Stimulated activated CD8-positive, alpha-beta memory T cell treated with anti-CD3 and anti-CD28 coated beads, Interleukin-7, amount 100 ng/mL, for 4 hours (primary cell): ENCODE measurements around the gene DLL3.
"Not testable (repeated sequence)": the region's sequence is repeated elsewhere in the genome, so short reads cannot be mapped to it uniquely, and the experiment has no call there.

Experiments used
- DNase-seq, 2 donors: peaks; one replicate each; pipeline ENCODE4 v3.0.0-alpha.2; 2020; ENCODE audit warnings: low read depth in 2 of 2

Gene DLL3

GRCh38 chr19:39498798-39499642, at the start of gene DLL3:
TSS of gene DLL3 (plus strand) at chr19:39498947. CDS start at chr19:39498975, 28 bp downstream.
- DNase-seq: no peak

- no peak for DNase-seq
These were observed 49.5 kb upstream of the DLL3 start for GRCh38 chr19:39449116-39449797.

- not testable (repeated sequence) for DNase-seq
These were observed 47.5 kb upstream of the DLL3 start for GRCh38 chr19:39451257-39451656.

- DNase-seq: no peak
These were observed 35.3 kb upstream of the DLL3 start for GRCh38 chr19:39463403-39463802.

GRCh38 chr19:39465956-39466747, 32.6 kb upstream of the DLL3 start:
- no peak for DNase-seq

GRCh38 chr19:39467941-39468340, 30.8 kb upstream of the DLL3 start:
- DNase-seq: no peak

GRCh38 chr19:39469036-39469435, 29.7 kb upstream of the DLL3 start:
- DNase-seq: no peak

GRCh38 chr19:39469567-39469966, 29.2 kb upstream of the DLL3 start:
- DNase-seq: no peak

- DNase-seq: no peak
These were observed 27.9 kb upstream of the DLL3 start for GRCh38 chr19:39470724-39471339.

GRCh38 chr19:39471756-39472536, 26.8 kb upstream of the DLL3 start:
- no peak for DNase-seq

GRCh38 chr19:39472746-39473442, 25.9 kb upstream of the DLL3 start:
- no peak for DNase-seq

- DNase-seq: no peak
These were observed 25.2 kb upstream of the DLL3 start for GRCh38 chr19:39473443-39473960.

- peak; percentile 42 to 46 for DNase-seq
These were observed 24.6 kb upstream of the DLL3 start for GRCh38 chr19:39474139-39474620.

- no peak for DNase-seq
These were observed 23.0 kb upstream of the DLL3 start for GRCh38 chr19:39475748-39476147.

GRCh38 chr19:39479319-39479801, 19.4 kb upstream of the DLL3 start:
- DNase-seq: not testable (repeated sequence)

GRCh38 chr19:39479916-39480315, 18.8 kb upstream of the DLL3 start:
- no peak for DNase-seq

GRCh38 chr19:39480337-39481228, 18.2 kb upstream of the DLL3 start, which contains the start of gene TIMM50:
TSS of gene TIMM50 (plus strand) at chr19:39480838. CDS start at chr19:39480854, 16 bp downstream.
- peak; percentile 92 to 96 for DNase-seq

- DNase-seq: no peak
These were observed 17.6 kb upstream of the DLL3 start for GRCh38 chr19:39481229-39481545.

GRCh38 chr19:39481676-39482075, 17.1 kb upstream of the DLL3 start:
- DNase-seq: no peak
